ENCODE results near the gene UFSP1. TPM values are rescaled to one million over a fixed set of nuclear protein-coding genes. Genes with fewer than 3 reads are reported as not detected.

UFSP1 gene
- total RNA-seq, 2 donors from 2014 or later: 0.77 to 2.4 TPM

DNA sequence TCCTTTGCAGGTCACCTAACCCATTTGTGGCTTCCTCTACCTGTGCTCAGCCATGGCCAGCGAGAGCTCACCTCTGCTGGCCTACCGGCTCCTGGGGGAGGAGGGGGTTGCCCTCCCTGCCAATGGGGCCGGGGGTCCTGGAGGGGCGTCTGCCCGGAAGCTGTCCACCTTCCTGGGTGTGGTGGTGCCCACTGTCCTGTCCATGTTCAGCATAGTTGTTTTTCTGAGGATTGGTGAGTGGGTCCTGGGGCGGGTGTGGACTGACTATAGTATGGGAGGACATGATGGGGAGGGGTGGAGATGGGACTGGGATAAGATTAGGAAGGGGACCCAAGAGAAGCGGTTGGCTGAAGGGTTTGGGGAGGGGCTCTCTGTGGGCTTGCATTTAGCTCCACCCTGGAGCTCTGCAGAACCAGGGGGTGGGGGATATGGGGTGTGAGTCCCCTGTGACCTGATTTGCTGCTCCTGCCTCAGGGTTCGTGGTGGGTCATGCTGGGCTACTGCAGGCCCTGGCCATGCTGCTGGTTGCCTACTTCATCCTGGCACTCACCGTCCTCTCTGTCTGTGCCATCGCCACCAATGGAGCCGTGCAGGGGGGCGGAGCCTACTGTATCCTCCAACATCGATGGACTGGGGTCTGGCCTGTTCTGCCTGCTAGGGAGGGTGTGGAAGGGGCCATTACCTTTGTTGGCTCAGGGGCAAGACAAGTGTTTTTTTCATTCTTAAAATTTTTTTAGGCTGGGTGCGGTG is 35.2 kb downstream of the UFSP1 start:
- DNase-seq (ENCODE audit: low spot score in 2 of 2) (no peak), ATAC-seq (no peak)

DNA sequence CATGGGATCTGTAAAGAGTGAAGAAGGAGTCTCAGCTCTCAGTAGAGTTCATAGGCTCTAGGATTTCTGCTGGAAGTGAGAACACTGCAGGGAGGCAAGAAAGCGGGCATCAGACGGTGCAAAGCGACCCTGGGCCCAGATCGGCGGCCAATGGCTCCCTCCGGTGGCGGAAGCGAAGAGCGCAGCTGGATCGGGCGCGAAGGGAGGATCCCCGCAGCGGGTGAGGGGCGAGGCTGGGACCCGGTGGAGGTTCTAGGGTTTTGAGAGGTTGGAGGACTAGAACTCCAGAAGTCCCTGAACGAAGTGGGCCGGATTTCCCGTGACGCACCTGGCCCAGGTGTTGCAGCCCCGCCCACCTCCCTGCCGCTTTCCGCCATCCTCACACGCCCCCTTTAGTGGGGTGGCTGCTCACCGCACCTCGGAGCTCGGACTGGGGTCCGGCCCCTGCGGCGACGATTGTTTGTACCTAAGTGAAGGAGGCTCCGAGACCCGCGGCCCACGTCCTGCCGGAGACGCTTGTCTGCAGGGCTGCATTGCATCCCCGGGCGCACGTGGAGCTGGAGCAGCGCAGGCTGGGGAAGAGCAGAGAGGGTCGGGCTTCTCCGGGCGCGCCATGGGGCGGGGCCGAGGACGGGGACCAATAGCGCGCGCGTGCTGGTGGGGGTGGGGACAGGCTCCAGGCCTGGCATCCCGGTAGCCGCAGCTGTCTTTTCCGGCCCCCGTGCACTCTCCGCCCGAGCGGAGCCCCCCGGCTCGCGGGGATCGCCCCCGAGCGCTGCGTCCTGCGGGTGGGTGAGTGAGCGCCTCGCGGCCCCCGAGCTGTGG is 37.3 kb downstream of the UFSP1 start, which contains the start of gene SLC12A9:
TSS of gene SLC12A9 (plus strand) at position 666 of the 825 bp plus-strand sequence. CDS start 1,485 bp downstream, outside the sequence.
- H3K27ac Mint-ChIP-seq: peak within 1 kb of the TSS; percentile 83 to 89
- ATAC-seq (peak; percentile 98 to 99), DNase-seq (ENCODE audit: low spot score in 2 of 2) (peak; percentile 89 to 90)
- H3K9me3 Mint-ChIP-seq: no peaks in the 10 kb centered on the region
- H3K36me3 Mint-ChIP-seq: no peaks in the 10 kb centered on the region

More for the DNA sequence above, 35.2 kb downstream of the UFSP1 start:
- Mint-ChIP-seq H3K36me3 (no peaks in the 10 kb centered on the region), H3K9me3 (no peaks in the 10 kb centered on the region), H3K27ac (no peak overlapping the region)

DNA sequence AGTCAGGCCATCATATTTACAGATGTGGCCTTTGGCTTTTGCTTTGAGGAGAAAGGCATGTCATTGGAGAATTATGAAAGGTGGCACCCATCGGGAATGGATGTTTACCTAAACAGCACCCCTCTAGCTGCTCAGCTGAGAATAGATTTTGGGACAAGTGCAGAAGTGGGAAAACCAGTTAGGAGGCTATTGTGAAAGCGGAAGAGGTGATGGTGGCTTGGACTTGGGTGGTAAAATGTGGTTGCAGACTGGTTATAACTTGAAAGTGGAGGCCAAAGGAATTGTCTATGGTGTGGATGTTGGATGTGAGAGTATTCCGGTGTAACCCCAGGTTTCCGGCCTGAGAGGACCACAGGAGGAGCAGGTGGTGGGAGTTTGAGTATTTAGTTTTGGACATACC is 42.2 kb downstream of the UFSP1 start:
- Mint-ChIP-seq H3K36me3 (no peaks in the 10 kb centered on the region), H3K9me3 (no peaks in the 10 kb centered on the region), H3K27ac (no peak overlapping the region)
- ATAC-seq (no peak), DNase-seq (ENCODE audit: low spot score in 2 of 2) (no peak)

DNA sequence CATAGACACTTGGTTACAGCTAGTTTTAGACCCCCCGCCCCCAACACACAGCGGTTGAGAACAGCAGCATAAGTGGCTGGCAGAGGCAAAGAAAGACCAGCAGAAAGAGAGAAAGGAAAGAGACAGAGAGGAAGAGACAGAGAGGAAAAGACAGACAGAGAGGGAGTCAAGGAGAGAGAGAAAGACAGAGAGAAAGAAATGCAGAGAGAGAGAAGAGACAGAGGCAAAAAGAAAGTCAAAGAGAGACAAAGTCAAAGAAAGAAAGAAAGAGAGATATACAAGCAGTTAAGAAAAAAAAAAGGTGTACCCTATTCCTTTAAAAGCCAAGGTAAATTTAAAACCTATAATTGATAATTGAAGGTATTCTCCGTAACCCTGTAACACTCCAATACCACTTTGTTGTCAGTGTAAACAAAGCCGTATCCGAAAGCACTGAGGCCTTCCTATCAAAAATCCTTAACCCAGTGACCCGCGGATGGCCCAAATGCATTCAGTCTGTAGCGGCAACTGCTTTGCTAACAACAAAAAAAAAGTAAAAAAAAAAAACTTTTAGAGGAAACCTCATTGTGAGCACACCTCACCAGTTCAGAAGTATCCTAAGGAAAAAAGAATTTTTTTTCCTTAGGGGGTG is 48.9 kb downstream of the UFSP1 start:
- no peak for DNase-seq (ENCODE audit: low spot score in 2 of 2)
- no peaks in the 10 kb centered on the region for H3K36me3 Mint-ChIP-seq
- H3K9me3 Mint-ChIP-seq: no peaks in the 10 kb centered on the region
- ATAC-seq: no peak
- H3K27ac Mint-ChIP-seq: peak overlapping the region in 1 of 2 donors; percentile 23

DNA sequence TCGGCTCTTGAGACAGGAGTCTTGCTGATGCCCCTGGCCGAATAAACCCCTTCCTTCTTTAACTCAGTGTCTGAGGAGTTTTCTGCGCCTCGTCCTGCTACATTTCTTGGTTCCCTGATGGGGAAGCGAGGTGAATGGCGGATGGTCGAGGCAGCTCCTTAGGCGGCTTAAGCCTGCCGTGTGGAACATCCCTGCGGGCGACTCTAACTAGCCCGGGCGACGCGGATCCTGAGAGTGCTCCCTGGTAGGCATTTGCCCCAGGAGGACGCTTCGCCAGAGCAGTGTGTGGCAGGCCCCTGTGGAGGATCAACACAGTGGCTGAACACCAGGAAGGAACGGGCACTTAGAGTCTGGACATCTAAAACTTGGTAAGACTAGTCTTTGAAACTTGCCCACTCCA is 50.2 kb downstream of the UFSP1 start:
- DNase-seq (ENCODE audit: low spot score in 2 of 2) (no peak), ATAC-seq (no peak)
- H3K27ac Mint-ChIP-seq: no peak overlapping the region
- H3K9me3 Mint-ChIP-seq: no peaks in the 10 kb centered on the region
- no peaks in the 10 kb centered on the region for H3K36me3 Mint-ChIP-seq

Other genes starting within 250 kb of the UFSP1 start
- 10 to 100 TPM; 13.1 to 19.1 TPM for gene TFR2, start 248.2 kb downstream of the UFSP1 start, total RNA-seq
- gene ACTL6B, start 233.3 kb downstream of the UFSP1 start, total RNA-seq: not detected
- 100 to 1,000 TPM; 213 to 239 TPM for gene GNB2, start 216.0 kb downstream of the UFSP1 start, total RNA-seq
- gene GIGYF1, start 195.5 kb downstream of the UFSP1 start, total RNA-seq: 10 to 100 TPM; 47.2 to 58.4 TPM
- 10 to 100 TPM; 37.3 to 47.5 TPM for gene POP7, start 183.6 kb downstream of the UFSP1 start, total RNA-seq
- not detected for gene EPO, start 169.2 kb downstream of the UFSP1 start, total RNA-seq
- gene ZAN, start 156.1 kb downstream of the UFSP1 start, total RNA-seq: not detected
- gene EPHB4, start 62.2 kb downstream of the UFSP1 start, total RNA-seq: 10 to 100 TPM in 1 of 2 donors, 1 to 10 TPM in 1; 3.7 to 11.1 TPM
- gene SLC12A9, start 37.0 kb downstream of the UFSP1 start, total RNA-seq: 10 to 100 TPM; 16.7 to 27.7 TPM
- 10 to 100 TPM; 34.4 to 39.2 TPM for gene TRIP6, start 22.3 kb downstream of the UFSP1 start, total RNA-seq
- gene SRRT, start 14.6 kb downstream of the UFSP1 start, total RNA-seq: 100 to 1,000 TPM; 205 to 242 TPM
- under 1 TPM in 1 of 2 donors, not detected in 1; 0.12 TPM for gene ACHE, start 6.2 kb upstream of the UFSP1 start, total RNA-seq
- gene MUC3A, start 59.8 kb upstream of the UFSP1 start, total RNA-seq: under 1 TPM in 1 of 2 donors, not detected in 1; 0.31 TPM
- gene MUC12, start 79.8 kb upstream of the UFSP1 start, total RNA-seq: under 1 TPM; 0.34 to 0.41 TPM
- gene MUC17, start 130.4 kb upstream of the UFSP1 start, total RNA-seq: not detected
- 10 to 100 TPM; 49.7 to 64.2 TPM for gene TRIM56, start 195.8 kb upstream of the UFSP1 start, total RNA-seq
- gene SERPINE1, start 237.4 kb upstream of the UFSP1 start, total RNA-seq: under 1 TPM; 0.18 to 0.27 TPM